Measurements from ENCODE around the gene ITGB1BP1. TPM values are rescaled to one million over a fixed set of nuclear protein-coding genes. Genes with fewer than 3 reads are reported as not detected.

The ITGB1BP1 gene
- total RNA-seq, 1 donor from 2014 or later: 41.8 TPM

DNA sequence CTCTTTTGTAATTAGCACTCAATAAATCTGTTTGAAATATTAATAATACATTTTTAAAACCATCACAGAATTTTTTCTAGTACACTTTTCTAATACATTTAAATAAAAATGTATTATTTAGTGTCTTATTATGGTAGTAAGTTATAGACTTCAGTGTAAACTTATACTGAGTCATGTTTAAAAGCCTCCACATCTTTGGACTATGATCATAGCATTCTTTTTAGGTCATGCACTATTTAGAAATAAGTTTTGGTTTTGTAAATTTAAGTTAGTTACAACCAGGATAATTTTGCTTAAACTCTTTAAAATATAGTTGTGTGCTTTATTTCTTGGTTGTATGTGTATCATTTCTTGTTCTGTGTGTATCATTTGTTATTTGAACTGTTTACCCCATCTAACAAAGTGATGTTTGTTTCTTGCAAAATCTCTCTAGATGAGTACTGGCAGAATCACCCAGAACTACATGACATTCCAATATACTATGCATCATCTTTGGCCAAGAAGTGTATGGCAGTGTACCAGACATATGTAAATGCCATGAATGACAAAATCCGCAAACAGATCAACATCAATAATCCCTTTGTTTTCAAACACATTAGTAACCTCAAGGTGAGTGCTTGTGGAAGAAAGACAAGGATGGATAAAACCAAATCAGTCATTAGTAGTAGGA, 16.9 kb upstream of the ITGB1BP1 start:
- H3K27ac Mint-ChIP-seq: no peak overlapping the region
- TF ChIP-seq, protein P1, sequence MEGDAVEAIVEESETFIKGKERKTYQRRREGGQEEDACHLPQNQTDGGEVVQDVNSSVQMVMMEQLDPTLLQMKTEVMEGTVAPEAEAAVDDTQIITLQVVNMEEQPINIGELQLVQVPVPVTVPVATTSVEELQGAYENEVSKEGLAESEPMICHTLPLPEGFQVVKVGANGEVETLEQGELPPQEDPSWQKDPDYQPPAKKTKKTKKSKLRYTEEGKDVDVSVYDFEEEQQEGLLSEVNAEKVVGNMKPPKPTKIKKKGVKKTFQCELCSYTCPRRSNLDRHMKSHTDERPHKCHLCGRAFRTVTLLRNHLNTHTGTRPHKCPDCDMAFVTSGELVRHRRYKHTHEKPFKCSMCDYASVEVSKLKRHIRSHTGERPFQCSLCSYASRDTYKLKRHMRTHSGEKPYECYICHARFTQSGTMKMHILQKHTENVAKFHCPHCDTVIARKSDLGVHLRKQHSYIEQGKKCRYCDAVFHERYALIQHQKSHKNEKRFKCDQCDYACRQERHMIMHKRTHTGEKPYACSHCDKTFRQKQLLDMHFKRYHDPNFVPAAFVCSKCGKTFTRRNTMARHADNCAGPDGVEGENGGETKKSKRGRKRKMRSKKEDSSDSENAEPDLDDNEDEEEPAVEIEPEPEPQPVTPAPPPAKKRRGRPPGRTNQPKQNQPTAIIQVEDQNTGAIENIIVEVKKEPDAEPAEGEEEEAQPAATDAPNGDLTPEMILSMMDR (IDR thresholded peaks at IDR 0.05; ENCODE audit: unreplicated experiment): no peak
- no peaks in the 10 kb centered on the region for H3K27me3 Mint-ChIP-seq
- no peak for DNase-seq (ENCODE audit: low spot score, unreplicated experiment)
- no peaks in the 10 kb centered on the region for H3K9me3 Mint-ChIP-seq (ENCODE audit: low read depth)
- peaks cover 2% of the 10 kb centered on the region for H3K4me1 Mint-ChIP-seq (ENCODE audit: low read depth)
- H3K36me3 Mint-ChIP-seq (ENCODE audit: insufficient read depth): peaks cover 33% of the 10 kb centered on the region
- H3K4me3 Mint-ChIP-seq (ENCODE audit: low read depth): no peak overlapping the region

DNA sequence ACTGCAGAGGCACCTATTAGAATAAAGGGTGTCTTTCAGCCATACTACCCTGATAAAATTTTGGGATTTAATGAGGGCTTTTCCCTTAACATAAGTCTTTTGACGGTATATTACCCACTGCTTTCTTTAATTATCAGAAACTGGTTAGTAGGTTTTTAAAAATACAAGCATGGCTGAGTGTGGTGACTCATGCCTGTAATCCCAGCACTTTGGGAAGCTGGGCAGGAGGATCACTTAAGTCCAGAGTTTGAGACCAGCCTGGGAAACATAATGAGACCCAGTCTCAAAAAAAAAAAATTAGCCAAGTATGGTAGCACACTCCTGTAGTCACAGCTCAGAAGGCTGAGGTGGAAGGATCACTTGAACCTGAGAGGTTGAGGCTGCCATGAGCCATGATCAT, 16.2 kb upstream of the ITGB1BP1 start:
- H3K9me3 Mint-ChIP-seq (ENCODE audit: low read depth): no peaks in the 10 kb centered on the region
- peaks cover 35% of the 10 kb centered on the region for H3K36me3 Mint-ChIP-seq (ENCODE audit: insufficient read depth)
- DNase-seq (ENCODE audit: low spot score, unreplicated experiment): no peak
- no peak overlapping the region for H3K4me3 Mint-ChIP-seq (ENCODE audit: low read depth)
- H3K27me3 Mint-ChIP-seq: no peaks in the 10 kb centered on the region
- peaks cover 2% of the 10 kb centered on the region for H3K4me1 Mint-ChIP-seq (ENCODE audit: low read depth)
- H3K27ac Mint-ChIP-seq: no peak overlapping the region
- TF ChIP-seq, protein P1 (IDR thresholded peaks at IDR 0.05; ENCODE audit: unreplicated experiment): no peak

DNA sequence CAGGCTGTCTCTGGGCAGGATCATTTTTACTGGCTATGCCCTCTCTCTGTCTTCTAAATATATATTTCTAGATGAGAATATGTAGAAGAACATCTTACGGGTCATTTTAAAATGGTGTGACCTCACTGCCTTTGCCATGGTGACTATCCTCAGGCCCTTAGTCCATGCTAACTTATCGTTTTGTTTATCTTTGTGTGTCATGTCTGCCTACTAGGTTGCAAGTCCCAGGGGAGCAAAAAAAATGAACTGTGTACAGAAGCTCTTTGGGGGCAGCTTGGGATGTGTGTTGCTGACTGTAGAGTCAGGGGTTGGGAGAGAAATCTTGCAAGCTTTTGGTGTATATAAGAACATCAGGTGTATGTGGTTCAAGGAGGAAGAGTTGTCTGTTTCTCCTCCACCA, 11.2 kb upstream of the ITGB1BP1 start:
- no peak overlapping the region for H3K4me3 Mint-ChIP-seq (ENCODE audit: low read depth)
- no peak for DNase-seq (ENCODE audit: low spot score, unreplicated experiment)
- no peaks in the 10 kb centered on the region for H3K4me1 Mint-ChIP-seq (ENCODE audit: low read depth)
- H3K36me3 Mint-ChIP-seq (ENCODE audit: insufficient read depth): peaks cover 38% of the 10 kb centered on the region
- H3K27ac Mint-ChIP-seq: no peak overlapping the region
- TF ChIP-seq, protein P1 (IDR thresholded peaks at IDR 0.05; ENCODE audit: unreplicated experiment): no peak
- H3K9me3 Mint-ChIP-seq (ENCODE audit: low read depth): no peaks in the 10 kb centered on the region
- no peaks in the 10 kb centered on the region for H3K27me3 Mint-ChIP-seq

DNA sequence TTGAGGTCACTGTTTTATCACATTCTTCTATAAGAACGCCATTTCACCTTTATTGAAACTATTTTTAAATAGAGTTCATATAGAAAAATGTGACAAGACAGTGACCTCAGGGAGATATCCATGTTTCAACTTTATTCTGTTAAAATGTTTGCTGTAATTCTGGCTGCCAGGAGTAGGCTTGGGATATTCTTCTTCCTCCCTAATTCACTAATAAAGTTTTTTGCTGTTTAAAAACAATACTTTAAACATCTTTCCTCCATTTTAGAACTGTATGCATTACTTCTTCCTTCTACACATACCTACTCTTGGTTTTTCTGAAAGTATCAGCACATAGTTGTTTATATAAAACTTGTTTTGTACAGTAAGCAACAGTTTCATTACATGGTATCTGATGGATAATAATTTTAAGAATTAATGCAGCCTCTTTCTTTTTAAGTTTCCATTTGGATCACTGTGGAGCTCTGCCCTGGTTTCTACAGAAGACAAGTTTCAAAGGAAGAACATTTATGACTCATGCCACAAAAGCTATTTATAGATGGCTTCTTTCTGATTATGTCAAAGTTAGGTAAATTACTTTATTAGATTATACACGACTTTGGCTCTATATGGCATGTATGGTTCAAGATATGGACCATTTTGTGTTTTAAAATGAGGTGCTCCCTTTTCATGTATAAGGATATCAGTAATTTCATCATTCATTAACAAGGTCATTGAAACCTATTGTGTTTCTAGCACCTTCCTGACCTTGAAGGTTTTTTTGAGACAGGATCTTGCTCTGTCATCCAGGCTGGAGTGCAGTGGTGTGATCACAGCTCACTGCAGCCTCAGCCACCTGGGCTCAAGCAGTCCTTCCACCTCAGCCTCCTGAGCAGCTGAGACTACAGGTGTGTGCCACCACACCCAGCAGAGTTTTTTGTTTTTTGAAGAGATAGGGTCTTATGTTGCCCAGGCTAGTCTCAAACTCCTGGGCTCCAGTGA, 7.3 kb upstream of the ITGB1BP1 start:
- H3K4me1 Mint-ChIP-seq (ENCODE audit: low read depth): no peaks in the 10 kb centered on the region
- no peak overlapping the region for H3K4me3 Mint-ChIP-seq (ENCODE audit: low read depth)
- DNase-seq (ENCODE audit: low spot score, unreplicated experiment): no peak
- TF ChIP-seq, protein P1 (IDR thresholded peaks at IDR 0.05; ENCODE audit: unreplicated experiment): no peak
- no peaks in the 10 kb centered on the region for H3K9me3 Mint-ChIP-seq (ENCODE audit: low read depth)
- H3K36me3 Mint-ChIP-seq (ENCODE audit: insufficient read depth): peaks cover 23% of the 10 kb centered on the region
- H3K27me3 Mint-ChIP-seq: no peaks in the 10 kb centered on the region
- H3K27ac Mint-ChIP-seq: no peak overlapping the region

DNA sequence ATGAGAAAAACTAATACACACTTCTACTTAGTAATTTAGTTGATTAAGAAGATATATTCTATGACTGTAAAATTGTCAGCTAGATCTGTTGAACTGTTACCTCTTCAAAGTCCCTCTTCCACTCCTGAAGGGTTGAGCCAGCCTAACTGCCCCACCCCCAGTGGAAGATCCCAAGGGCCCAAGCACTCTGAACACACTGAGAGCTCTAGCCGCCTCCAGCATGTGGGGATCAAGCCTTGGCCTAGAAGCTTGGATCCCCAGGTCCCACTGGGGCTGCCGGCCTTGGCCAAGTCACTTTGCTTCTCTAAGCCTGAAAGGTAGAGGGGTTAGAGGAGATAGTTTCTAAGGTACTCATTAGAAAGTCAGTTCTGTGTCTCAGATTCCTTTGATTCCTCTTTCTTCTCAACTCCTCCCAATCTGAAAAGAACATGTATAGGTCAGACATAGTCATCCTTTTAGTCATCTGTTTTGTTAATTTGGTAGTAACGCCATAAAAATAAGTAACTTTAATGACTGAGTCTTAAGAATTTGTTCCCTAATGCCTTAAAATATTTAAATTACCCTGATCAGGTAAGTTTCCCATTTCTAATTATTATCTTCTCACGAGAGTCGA, 5.7 kb upstream of the ITGB1BP1 start:
- Mint-ChIP-seq H3K9me3 (ENCODE audit: low read depth) (no peaks in the 10 kb centered on the region), H3K27me3 (no peaks in the 10 kb centered on the region), H3K36me3 (ENCODE audit: insufficient read depth) (peaks cover 20% of the 10 kb centered on the region), H3K27ac (no peak overlapping the region), H3K4me3 (ENCODE audit: low read depth) (no peak overlapping the region), H3K4me1 (ENCODE audit: low read depth) (no peaks in the 10 kb centered on the region)
- DNase-seq (ENCODE audit: low spot score, unreplicated experiment): no peak
- TF ChIP-seq, protein P1 (IDR thresholded peaks at IDR 0.05; ENCODE audit: unreplicated experiment): no peak

All from progenitor cell of endocrine pancreas (in vitro differentiated cells).